PFSK-1 (cell line): ENCODE measurements around the gene ADAM8.

Experiments used
- FOXP2 ChIP-seq: optimal IDR thresholded peaks from 2 replicates; pipeline ENCODE3; 2011; ENCODE audit warnings: borderline replicate concordance, control low read depth, inconsistent platforms; ENCODE audit not compliant: insufficient read depth; ENCODE audit errors: extremely low read length, extremely low read depth
- POLR2AphosphoS5 ChIP-seq: IDR thresholded peaks from 2 replicates; pipeline ENCODE4 v1.6.1; 2012; ENCODE audit warnings: low read depth, mild to moderate bottlenecking, control low read depth, low read length, moderate library complexity
- REST ChIP-seq, 2 experiments: IDR thresholded peaks; 2 replicates each; pipeline versions ENCODE4 v1.6.1 to v1.8.0; 2011 to 2012; ENCODE audit warnings: low read depth in 2 of 2, low read length in 2 of 2, control low read depth in 1 of 2, inconsistent platforms in 1 of 2, mild to moderate bottlenecking in 1 of 2, moderate library complexity in 1 of 2; ENCODE audit not compliant: insufficient read depth in 1 of 2
- SIN3A ChIP-seq: IDR thresholded peaks from 2 replicates; pipeline ENCODE4 v1.6.1; 2012; ENCODE audit warnings: mild to moderate bottlenecking, low read length, moderate library complexity, borderline replicate concordance; ENCODE audit not compliant: insufficient read depth
- TAF1 ChIP-seq: IDR thresholded peaks from 2 replicates; pipeline ENCODE4 v1.6.1; 2012; ENCODE audit warnings: low read length, control low read depth, borderline replicate concordance; ENCODE audit not compliant: insufficient read depth

The ADAM8 gene

DNA sequence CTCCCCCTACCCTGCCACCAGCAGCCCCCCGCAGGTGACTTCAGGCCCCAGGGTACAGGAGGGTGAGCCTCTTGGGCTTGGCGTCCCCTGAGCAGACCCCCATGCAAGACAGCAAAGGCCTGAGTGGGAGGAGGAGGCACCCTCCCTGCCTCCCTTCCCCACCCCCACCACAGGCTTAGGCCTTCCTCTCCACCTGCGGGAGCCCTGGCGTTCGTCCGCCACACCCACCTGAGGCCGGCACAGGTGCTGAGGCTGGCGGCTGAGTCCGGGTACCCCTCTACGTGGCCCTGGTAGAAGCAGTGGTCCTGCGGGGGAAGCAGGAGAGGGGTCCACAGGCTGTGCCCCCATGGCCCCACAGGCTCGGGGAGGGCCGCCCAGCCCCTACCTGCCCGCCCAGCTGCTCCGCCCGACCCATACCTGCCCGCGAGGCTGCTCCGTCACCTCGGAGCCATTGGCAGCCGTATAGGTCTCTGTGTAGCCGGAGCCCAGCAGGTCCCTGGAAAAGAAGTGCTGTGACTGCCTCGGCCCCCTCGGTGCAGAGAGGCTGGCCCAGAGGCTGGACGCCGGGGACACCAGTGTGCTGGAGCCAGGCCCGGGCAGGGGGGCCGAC is 3.0 kb downstream of the ADAM8 start:
- TF ChIP-seq TAF1 (no peak), POLR2AphosphoS5 (no peak), FOXP2 (no peak), SIN3A (no peak), REST (IDR thresholded peaks at IDR 0.05; ENCODE audit: insufficient read depth in 1 of 2, low read depth in 2 of 2, low read length in 2 of 2) (no peak)

DNA sequence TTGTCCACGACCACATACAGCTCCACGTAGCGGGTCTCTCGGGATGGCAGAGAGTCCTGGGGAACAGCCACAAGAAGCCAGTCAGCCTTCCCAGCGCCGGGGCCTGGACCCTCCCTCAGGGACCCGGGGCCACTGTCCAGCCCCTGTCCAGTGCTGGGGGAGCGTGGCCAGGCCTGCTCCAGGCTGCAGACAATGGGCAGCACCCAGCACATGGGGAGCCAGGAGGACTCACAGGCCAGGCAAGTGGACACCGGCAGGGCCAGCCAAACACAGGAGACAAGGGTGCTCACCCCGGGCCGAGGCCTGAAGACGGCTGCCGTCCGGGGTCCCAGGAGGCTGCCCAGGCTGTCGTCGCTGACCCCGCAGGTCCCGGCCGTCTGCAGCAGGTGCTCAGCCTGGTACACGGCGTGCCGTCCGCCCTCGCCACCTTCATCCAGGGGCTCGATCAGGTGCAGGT is 3.7 kb downstream of the ADAM8 start:
- no peak for TF ChIP-seq TAF1
- no peak for TF ChIP-seq FOXP2
- TF ChIP-seq POLR2AphosphoS5 = no peak
- TF ChIP-seq SIN3A = no peak
- TF ChIP-seq REST (IDR thresholded peaks at IDR 0.05; ENCODE audit: insufficient read depth in 1 of 2, low read depth in 2 of 2, low read length in 2 of 2) = no peak

DNA sequence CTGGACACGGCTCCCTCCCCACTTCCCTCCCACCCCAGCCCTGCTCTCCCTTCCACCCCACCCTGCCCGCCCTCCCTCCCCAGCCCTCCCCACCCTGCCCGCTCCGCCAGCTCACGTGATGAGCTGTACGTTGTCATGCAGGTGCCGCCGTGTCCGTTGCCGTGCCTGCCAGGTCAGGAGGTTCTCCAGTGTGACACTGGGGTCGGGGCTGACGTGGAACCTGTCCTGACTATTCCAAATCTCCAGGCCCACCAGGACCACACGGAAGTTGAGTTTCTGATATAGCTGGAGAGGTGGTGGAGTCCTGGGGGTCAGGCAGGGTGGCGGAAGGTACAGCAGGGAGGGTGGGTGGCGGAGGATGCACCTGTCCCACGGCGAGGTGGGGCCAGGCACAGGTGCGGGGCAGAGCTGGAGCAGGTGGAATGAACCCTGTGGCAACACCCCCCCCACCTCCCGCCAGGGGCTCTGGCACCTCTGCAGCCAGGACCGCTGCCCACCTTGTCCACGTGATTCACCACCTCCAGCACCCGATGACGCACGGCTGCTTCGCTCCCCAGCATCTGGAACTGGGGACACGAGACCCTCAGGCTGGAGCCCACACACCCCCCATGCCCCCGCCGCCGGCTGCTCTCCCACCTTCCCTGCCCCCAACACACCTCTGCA is 4.2 kb downstream of the ADAM8 start:
- TF ChIP-seq REST (IDR thresholded peaks at IDR 0.05; ENCODE audit: insufficient read depth in 1 of 2, low read depth in 2 of 2, low read length in 2 of 2) (no peak), POLR2AphosphoS5 (no peak), SIN3A (no peak), TAF1 (no peak), FOXP2 (no peak)

DNA sequence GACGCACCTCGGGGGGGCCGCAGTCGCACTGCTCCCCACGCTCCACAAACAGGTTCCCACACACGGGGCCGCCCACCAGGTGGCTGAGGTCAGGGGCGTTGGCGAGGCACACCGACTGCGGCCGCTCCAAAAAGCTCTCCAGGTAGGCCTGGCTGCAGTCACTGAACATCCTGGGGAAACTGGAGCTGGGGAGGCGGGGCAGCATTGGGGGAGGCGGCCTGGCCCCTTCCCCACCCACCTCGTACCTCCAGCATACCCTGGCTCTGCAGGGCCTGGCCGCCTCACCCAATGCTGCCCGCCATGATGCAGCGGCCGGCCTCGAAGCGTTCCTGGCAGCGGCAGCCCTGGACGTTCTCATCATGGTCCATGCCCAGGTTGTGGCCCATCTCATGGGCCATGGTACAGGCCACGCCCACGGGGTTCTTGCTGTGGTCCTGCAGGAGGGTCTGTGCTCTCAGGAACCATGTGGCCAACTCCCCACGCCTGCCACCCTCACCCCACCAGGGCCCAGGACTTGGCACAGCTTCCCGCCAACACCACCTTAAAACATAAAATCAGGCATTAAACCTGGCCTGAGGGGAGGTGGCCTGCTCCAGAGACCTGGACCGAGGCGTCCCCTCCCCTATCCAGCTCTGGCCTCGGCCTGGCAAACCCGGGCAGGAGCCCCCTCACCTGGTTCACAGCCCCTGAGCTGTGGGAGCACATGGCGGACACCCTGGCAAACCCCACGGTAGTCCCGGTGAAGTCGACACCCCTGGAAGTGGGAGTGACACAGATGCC is 5.0 kb downstream of the ADAM8 start:
- TF ChIP-seq REST (IDR thresholded peaks at IDR 0.05; ENCODE audit: insufficient read depth in 1 of 2, low read depth in 2 of 2, low read length in 2 of 2) (no peak), SIN3A (no peak), TAF1 (no peak), POLR2AphosphoS5 (no peak), FOXP2 (no peak)
